NCI-H524 (cell line): Measurements from ENCODE around the gene SLC25A44.
A peak's percentile ranks its signal among the peaks of the same experiment; 100 is the strongest.
"Not testable (repeated sequence)": the region's sequence is repeated elsewhere in the genome, so short reads cannot be mapped to it uniquely, and the experiment has no call there.

Experiments used
- DNase-seq, 2 experiments: peaks; one replicate each; lab custom pipeline; 2025; lab: John Stamatoyannopoulos, UW

SLC25A44 gene

DNA sequence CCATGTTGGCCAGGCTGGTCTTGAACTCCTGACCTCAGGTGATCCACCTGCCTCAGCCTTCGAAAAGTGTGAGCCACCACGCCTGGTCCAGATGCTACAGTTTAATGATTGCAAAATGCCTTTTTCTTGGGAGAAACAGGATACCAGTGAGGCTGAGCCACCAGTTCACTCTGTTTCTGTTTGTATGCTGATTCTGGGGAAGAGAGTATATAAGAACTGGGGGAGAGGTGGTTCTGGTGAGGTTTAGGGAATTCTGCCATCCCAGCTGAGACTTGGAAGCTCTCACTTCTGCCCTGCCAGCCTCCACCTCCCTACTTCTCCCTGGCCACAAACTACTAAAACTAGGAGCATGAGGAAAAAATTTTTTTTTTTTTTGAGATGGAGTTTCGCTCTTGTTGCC, 10.8 kb downstream of the SLC25A44 start:
- no peak for DNase-seq

DNA sequence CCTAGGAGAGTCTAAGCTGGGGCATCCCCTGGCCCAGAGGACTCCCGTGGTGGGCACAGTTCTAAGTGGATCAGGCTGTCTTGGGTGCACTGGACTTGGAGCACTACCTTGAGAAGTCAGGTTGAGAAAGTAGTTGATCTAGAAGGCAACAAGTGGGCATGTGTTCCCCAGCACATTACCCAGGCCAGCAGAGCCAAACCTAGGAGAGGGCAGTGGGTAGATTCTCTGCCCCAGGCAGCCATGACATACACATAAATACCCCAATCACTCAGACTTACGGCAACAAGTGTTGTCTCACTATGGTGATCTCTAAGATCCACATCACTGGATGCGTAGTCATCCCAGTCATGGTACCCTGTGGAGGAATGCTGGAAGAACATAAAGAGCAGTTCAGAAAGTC, 17.3 kb downstream of the SLC25A44 start:
- no peak for DNase-seq

DNA sequence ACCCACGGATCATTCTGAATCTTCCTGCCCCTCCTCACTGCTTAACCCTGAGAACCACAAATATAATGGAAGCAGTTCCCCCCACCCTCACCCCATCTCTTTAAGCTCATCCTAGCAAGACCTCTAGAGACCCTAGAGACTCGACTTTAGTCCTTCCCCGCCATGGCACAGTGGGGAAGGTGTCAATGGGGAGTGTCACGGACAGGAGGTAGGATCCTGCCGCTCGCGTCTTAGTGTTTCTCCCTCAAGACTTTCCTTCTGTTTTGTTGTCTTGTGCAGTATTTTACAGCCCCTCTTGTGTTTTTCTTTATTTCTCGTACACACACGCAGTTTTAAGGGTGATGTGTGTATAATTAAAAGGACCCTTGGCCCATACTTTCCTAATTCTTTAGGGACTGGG, 18.2 kb downstream of the SLC25A44 start:
- no peak for DNase-seq

DNA sequence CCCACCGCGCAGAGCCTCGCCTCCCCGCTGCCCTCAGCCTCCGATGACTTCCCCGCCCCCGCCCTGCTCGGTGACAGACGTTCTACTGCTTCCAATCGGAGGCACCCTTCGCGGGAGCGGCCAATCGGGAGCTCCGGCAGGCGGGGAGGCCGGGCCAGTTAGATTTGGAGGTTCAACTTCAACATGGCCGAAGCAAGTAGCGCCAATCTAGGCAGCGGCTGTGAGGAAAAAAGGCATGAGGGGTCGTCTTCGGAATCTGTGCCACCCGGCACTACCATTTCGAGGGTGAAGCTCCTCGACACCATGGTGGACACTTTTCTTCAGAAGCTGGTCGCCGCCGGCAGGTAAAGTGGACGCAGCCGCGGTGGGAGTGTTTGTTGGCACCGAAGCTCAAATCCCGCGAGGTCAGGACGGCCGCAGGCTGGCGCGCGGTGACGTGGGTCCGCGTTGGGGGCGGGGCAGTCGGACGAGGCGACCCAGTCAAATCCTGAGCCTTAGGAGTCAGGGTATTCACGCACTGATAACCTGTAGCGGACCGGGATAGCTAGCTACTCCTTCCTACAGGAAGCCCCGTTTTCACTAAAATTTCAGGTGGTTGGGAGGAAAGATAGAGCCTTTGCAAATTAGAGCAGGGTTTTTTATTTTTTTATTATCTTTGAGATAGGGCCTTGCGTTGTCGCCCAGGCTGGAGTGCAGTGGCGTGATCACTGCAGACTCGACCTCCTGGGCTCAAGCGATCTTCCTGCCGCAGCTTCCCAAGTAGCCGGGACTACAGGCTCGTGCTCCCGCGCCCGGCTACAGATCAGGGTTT, 19.1 kb downstream of the SLC25A44 start, which contains the start of gene PMF1:
Gene PMF1, plus strand, starts transcription at position 175 of the 811 bp plus-strand sequence. Its CDS starts 9 bp downstream, at position 184.
- DNase-seq, result peak; percentile 85 to 92

DNA sequence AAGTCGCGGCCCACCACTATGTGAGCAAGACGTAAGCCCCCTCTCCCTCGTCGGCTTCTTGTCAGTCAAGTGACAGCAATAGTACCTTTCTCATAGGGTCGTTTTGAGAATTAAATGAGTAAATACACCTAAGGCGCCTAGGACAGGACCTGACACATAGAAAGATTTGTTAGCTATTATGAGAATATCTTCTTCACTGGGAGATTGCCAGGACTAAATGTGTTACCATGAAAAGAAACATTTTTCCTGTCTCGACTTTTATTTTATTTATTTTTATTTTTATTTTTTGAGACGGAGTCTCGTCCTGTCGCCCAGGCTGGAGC, 19.7 kb downstream of the SLC25A44 start:
- DNase-seq, result no peak

DNA sequence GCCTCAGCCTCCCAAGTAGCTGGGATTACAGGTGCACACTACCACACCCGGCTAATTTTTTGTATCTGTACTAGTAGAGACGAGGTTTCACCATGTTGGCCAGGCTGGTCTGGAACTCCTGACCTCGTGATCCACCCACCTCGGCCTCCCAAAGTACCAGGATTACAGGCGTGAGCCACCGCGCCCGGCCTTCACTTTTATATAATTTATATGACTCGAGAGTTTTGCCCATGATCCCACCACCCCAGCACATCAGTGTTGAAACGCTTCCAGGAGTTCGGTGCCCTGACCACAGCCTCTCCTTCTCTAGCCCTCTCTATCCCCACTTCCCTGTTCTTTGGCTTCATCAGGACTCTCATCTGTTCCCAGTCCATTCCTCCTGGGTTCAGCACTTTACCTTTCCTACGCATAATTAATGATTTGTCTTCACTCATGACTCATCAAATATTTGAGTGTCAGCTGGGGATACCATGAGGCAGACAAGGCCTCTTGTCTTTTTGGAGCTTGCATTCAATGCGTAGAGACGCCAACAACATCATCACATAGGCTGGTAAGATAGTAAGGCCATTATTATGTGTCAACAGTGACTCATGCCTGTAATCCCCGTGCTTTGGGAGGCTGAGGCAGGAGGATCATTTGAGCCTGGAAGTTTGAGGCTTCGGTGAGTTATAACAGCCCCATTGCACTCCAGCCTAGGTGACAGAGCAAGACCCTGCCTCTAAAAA, 20.3 kb downstream of the SLC25A44 start:
- DNase-seq, result no peak

DNA sequence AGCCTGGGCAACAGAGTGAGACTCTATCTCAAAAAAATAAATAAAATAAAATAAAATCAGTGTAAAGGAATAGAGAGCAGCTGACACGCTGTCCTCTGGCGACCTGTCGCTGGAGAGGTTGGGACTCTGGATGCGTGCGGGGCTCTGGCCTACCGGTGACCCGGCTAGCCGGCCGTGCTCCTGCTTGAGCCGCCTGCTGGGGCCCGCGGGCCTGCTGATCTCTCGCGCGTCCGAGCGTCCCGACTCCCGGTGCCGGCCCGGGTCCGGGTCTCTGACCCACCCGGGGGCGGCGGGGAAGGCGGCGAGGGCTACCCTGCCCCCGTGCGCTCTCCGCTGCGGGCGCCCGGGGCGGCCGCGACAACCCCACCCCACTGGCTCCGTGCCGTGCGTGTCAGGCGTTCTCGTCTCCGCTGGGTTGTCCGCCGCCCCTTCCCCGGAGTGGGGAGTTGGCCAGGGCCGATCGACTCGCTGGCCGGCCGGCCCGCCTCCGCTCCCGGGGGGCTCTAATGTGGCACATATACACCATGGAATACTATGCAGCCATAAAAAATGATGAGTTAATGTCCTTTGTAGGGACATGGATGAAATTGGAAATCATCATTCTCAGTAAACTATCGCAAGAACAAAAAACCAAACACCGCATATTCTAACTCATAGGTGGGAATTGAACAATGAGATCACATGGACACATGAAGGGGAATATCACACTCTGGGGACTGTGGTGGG, 22.6 kb downstream of the SLC25A44 start:
- not testable (repeated sequence) for DNase-seq

DNA sequence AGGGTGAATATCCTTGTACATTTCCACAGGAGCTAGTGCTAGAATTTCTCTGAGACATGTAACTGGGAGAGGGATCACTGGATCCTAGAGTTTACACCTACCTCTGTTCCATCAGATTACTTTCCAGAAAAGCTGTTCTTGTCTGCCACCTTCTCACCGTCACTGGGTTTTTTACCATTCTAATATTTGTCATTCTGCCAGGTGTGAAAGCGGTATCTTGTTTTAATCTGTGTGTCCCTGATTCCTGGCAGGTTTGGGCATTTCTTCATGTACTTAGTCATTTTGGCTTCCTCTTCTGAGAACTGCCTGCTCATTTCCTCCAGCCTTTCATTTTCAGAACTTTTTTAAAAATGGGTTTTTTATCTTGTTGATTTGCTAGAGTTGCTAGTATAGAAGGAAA, 24.0 kb downstream of the SLC25A44 start:
- DNase-seq, result no peak

DNA sequence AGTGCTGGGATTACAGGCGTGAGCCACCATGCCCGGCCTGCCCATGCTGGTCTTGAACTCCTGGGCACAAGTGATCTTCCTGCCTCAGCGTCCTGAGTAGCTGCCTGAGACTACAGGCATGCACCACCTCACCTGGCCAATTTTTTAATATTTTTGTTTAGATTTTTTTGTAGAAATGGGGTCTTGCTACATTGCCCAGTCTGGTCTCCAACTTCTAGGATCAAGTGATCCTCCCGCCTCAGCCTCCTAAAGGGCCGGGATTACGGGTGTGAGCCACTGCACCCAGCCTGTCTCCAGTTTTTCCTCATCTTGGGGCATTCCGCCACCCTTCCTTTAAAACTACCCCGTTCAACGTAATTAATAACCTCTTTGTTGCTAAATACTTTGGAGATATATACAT, 26.3 kb downstream of the SLC25A44 start:
- no peak for DNase-seq

DNA sequence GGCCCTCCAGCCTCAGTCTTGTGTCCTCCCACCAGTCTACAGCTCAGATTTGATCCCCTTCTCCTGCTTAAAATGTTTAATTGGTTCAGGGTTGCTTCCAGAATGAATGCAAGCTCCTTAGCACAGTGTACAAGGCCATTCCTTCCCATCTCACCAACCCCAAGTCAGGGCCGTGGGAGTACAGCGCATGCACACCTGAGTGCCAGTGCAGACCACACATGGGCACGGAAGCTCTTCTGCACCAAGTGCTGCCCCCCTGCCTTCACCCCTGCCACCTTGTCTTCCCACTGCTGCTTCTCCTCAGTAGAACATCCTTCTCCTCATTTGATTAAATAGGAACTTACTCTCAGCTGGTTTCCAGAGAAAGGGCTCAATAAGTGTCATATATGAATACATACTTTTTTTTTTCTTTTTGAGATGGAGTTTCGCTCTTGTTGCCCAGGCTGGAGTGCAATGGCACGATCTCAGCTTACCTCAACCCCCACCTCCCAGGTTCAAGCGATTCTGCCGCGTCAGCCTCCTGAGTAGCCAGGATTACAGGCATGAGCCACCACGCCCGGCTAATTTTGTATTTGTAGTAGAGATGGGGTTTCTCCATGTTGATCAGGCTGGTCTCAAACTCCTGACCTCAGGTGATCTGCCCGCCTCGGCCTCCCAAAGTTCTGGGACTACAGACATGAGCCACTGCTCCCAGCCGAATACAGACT, 28.2 kb downstream of the SLC25A44 start:
- no peak for DNase-seq

DNA sequence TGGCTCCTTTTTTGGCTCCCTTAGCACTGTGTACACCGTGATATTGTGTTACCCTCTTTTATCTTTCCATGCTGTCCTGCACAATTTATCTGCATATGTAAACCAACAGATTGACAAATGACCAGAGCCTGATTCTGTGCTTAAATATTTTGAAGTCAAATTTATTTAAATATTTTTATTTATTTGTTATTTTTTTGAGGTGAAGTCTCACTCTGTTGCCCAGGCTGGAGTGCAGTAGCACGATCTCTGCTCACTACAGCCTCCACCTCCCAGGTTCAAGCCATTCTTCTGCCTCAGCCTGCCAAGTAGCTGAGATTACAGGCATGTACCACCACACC, 31.7 kb downstream of the SLC25A44 start:
- no peak for DNase-seq

DNA sequence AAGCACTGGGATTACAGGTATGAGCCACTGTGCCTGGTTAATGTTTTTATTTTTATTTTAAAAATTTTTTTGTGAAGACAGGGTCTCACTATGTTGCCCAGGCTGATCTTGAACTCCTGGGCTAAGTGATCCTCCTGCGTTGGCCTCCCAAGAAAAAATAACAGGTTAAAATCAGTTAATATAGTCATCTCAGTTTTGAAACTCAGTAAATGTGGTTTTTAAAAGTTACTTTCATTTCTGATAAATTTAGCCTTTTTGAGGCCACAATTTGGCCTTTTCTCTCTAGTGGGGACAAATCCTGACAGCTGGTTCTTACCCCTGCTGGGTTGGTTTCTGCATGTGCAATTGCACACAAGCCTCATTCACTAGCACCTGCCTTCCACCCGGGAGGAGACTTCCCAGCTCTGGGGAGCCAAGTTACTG, 32.2 kb downstream of the SLC25A44 start:
- no peak for DNase-seq

DNA sequence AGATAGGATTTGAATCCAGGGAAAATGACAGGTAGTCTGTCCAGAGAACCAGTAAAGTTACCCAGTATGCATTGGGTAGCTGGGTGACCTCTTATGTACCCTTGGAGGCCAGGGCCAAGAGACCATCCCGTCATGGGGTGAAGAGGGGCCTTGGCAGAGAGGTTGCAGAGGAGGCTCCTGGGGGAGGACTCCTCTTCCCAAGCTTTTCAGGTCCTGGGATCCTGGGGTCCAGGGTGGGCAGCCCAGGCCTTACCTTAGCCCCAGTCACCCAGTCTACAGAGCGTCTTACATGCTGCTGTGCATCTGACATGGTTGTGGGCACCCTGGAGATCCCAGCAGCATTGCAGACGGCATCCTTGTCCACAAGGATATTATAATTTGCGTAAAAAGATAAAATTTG, 32.9 kb downstream of the SLC25A44 start:
- DNase-seq, result no peak

DNA sequence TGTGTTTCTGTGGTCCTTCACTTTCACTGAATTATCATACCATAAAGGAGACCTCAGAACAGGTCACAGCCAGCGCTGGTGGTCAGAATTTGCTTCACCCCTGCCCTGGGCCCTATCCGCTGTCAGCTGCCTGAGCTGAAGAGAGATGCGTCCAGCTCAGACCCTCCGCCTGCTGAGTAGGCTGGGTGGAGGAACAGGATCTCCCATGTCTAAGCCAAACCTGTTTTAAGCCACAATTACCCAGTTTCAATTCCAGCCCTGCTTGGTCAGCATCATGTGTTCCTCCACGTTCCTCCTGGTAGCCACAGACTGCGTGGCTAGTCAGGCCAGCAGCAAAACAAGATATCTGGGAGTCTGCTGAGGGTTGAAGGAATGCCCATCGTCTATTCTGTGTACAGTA, 34.6 kb downstream of the SLC25A44 start:
- DNase-seq, result no peak

DNA sequence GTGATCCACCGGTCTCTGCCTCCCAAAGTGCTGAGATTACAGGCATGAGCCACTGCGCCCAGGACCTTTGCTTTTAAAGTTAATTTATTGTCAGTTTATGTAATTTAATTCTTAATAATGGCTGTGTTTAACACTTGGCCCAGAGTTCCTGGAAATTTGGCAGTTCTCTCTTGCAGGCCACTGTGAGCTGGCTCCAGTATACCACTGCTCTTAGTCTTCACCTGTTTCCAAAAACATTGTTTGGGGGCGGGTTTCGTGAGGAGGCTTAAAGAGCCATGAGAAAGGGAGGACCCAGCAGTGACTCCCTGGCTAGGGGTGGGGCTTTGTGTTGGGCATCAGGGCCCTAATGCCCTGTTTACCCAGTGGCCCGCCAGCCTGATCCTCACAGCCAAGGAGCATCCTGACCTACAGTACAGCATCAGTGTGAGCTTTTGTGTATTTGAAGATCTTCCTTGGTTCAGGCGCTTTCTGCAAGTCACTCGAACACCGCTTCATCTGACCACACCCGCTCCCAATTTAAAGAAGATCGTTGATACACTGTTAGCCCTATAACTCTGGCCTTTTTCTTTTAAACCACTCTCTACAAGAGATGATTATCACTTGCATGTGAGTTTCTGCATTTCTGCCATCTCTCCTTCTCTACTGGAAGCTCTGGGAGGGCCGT, 36.0 kb downstream of the SLC25A44 start:
- no peak for DNase-seq

DNA sequence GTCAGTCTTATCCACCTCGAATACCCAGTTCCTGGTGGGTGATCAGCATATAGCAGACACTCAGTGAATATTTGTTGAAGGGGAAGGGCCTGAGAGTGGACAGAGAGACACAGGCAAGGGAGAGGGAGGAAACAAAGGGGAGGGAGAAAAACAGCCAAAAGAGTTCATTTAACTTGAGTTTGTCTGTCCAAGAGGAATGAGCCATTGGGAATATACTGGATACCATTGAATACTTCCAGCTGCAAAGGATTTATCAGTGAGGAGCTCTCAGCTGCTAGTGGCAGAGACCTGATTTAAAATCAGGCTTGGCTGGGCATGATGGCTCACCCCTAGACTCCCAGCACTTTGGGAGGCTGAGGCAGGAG, 36.6 kb downstream of the SLC25A44 start:
- DNase-seq, result no peak

DNA sequence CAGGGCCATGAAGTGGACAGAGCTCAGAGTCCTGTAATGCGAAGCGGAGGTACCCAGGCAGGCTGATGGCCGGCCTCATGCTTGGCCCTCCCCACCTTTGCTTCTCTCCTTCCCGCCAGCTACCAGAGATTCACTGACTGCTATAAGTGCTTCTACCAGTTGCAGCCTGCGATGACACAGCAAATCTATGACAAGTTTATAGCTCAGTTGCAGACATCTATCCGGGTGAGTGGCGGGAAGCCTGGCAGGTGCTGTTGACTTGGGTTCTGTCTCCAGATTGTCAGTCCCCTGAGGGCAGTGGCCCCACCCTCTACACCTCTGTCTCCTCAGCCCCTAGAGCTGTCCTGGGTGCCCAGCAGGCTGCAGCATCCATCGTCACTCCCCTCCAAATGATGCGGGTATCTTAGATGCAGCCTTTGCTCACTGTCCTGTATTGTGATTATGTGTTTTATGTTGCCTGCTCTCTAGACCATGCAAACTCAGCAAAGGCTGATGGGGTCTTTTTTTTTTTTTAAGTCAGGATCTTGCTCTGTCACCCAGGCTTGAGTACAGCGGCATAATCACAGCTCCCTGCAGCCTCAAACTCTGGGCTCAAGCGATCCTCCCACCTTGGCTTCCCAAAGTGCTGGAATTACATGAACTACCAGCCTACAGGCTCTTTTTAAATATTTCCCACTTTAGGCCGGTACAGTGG, 38.4 kb downstream of the SLC25A44 start:
- no peak for DNase-seq

DNA sequence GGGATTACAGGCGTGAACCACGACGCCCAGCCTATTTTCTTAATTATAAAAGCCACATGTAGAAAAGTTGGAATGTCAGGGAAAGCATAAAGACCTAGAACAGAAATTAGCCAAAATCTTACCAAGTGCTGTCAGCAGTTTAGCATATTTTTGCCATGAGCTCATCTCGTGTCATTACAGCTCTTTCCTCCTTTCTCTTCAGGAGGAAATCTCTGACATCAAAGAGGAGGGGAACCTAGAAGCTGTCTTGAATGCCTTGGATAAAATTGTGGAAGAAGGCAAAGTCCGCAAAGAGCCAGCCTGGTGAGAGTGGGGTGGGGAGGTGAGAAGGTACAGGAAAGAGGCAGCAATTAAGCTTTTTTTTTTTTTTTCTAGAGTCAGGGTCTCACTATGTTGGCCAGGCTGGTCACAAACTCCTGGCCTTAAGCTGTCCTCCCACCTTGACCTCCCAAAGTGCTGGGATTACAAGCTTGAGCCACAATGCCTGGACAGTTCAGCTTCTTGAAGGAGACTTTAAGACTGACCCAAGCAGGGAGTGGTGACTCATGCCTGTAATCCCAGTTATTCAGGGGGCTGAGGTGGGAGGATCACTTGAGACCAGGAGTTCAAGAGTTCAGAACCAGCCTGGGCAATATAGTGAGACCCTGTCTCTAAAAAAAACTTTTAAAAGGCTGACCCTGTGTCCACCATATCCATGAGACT, 39.7 kb downstream of the SLC25A44 start:
- no peak for DNase-seq

DNA sequence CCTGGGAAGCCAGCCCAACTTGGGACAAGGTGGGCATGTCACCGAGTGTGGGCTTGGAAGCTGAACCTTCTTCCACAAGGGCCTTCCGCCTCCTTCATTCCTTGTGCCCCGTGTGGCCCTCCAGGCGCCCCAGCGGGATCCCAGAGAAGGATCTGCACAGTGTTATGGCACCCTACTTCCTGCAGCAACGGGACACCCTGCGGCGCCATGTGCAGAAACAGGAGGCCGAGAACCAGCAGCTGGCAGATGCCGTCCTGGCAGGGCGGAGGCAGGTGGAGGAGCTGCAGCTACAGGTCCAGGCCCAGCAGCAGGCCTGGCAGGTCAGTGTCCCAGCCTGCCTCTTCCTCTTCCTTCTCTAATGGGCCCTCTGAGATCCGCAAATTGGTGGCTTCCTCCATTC, 42.3 kb downstream of the SLC25A44 start:
- DNase-seq, result no peak

DNA sequence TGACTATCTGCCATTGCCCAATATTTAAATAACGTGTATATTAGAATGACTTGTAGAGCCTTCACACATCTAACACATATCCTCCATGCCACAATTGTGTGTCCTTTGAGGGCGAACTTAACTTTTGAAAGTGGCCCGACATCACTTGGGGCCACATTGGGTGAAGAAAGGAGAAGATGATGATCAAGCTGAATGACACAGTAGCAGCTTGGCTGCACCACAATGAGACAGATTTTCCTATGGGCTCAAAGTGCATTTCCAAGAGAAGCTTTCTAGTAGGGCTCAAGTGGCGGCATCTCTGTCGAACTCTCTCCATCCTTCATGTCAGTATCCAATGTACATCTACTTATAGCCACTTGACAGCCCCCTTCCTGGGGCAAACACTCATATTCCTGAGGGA, 44.3 kb downstream of the SLC25A44 start:
- no peak for DNase-seq
